HG02938 (cell line): Measurements from ENCODE around the gene PRAMEF17.
"Not testable (repeated sequence)": the region's sequence is repeated elsewhere in the genome, so short reads cannot be mapped to it uniquely, and the experiment has no call there.

Experiments used
- ATAC-seq: cut with Tn5 transposase; IDR thresholded peaks from one replicate; pipeline ENCODE4 v1.9.1; 2021; ENCODE audit warnings: mild to moderate bottlenecking, moderate library complexity; ENCODE audit not compliant: unreplicated experiment

The PRAMEF17 gene

GRCh38 chr1:13389332-13389731 is at the start of gene PRAMEF17:
PRAMEF17 (plus strand) TSS chr1:13389632; CDS start chr1:13389658, 26 bp downstream.
- not testable (repeated sequence) for ATAC-seq

- ATAC-seq: not testable (repeated sequence)
These were observed 46.9 kb upstream of the PRAMEF17 start for GRCh38 chr1:13342496-13342895.

- ATAC-seq: not testable (repeated sequence)
These were observed 42.4 kb upstream of the PRAMEF17 start, which contains the start of gene PRAMEF14 for GRCh38 chr1:13347034-13347433. PRAMEF14 (minus strand) TSS chr1:13347134; CDS start chr1:13345314, 1,820 bp downstream.

DNA sequence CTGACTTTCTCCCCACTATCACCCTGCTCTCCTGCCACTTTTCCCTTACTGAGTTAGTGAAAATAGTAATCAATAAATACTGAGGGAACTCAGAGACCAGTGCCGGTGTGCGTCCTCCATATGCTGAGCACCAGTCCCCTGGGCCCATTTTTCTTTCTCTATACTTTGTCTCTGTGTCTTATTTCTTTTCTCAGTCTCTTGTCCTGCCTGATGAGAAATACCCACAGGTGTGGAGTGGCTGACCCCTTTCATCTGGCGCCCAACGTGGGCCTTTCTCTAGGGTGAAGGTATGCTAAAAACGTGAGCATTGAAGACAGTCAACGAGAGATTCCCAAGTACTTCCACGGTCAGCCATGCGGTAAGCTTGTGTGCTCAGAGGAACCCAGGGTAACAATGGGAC is 36.0 kb upstream of the PRAMEF17 start:
- not testable (repeated sequence) for ATAC-seq

- not testable (repeated sequence) for ATAC-seq
These were observed 35.0 kb upstream of the PRAMEF17 start for GRCh38 chr1:13354475-13354874.

GRCh38 chr1:13356774-13357173 is 32.7 kb upstream of the PRAMEF17 start:
- not testable (repeated sequence) for ATAC-seq

GRCh38 chr1:13362364-13362763 is 27.1 kb upstream of the PRAMEF17 start:
- ATAC-seq: not testable (repeated sequence)

DNA sequence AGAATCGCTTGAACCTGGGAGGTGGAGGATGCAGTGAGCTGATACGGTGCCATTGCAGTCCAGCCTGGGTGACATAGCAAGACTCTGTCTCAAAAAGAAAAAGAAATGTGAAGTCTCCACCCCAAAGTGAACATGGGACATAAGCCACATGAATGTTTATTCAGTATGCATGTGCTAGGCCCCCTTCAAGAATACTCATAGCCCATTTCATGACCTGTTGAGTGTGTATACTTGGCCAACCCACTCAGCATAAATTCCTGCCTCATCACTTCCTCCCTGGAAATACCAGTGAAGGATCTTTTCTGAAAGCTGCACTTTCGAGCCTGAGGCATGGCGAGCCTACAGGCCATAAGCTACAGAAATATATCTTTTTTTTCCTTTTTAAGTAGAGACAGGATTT is 24.5 kb upstream of the PRAMEF17 start:
- not testable (repeated sequence) for ATAC-seq

DNA sequence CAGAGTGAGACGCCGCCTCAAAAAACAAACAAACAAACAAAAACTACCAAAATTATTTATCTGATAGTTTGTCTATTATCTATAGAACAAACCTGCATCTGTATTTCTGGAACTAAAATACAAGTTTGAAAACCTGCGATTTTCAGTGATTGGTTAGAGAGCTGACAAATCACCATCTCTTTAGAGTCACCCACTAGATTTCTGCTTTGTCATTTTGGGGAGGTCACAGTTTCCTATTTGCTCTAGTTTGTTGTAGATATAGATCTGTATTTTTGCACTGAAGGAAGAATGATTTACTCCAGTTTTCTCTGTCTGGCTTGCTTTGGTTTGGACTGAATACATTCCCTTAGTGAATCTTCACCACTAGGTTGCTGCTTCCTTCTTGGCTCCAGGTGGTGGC is 22.9 kb upstream of the PRAMEF17 start:
- not testable (repeated sequence) for ATAC-seq

- not testable (repeated sequence) for ATAC-seq
These were observed 20.9 kb upstream of the PRAMEF17 start for GRCh38 chr1:13368544-13368943.

- ATAC-seq: not testable (repeated sequence)
These were observed 10.4 kb upstream of the PRAMEF17 start for GRCh38 chr1:13378983-13379382.

GRCh38 chr1:13380380-13380779 is 9.1 kb upstream of the PRAMEF17 start:
- not testable (repeated sequence) for ATAC-seq

DNA sequence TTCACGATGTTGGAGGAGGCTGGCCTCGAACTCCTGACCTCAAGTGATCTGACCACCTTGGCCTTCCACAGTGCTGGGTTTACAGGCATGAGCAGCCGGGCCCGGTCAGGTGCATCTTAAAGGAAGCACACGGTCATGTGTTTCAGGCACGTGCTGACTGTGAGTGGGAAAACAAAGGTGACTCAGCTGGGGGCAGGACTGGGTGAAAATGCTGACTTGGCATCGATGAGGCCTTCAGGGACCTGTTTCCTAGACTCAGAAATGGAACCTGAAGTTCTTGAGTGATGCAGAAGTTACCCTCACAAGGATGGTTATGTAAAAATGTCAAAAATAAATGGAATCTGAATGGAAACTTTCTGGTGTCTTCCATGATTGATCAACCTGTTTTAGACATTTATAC is 3.6 kb downstream of the PRAMEF17 start:
- ATAC-seq: not testable (repeated sequence)

GRCh38 chr1:13394761-13395160 is 5.3 kb downstream of the PRAMEF17 start:
- not testable (repeated sequence) for ATAC-seq

DNA sequence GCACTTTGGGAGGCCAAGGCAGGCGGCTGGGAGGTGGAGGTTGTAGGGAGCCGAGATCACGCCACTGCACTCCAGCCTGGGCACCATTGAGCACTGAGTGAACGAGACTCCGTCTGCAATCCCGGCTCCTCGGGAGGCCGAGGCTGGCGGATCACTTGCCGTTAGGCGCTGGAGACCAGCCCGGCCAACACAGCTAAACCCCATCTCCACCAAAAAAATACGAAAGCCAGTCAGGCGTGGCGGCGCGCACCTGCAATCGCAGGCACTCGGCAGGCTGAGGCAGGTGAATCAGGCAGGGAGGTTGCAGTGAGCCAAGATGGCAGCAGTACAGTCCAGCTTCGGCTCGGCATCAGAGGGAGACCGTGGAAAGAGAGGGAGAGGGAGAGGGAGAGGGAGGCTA is 5.9 kb downstream of the PRAMEF17 start:
- not testable (repeated sequence) for ATAC-seq

- ATAC-seq: no peak
These were observed 18.4 kb downstream of the PRAMEF17 start for GRCh38 chr1:13407811-13408210.

DNA sequence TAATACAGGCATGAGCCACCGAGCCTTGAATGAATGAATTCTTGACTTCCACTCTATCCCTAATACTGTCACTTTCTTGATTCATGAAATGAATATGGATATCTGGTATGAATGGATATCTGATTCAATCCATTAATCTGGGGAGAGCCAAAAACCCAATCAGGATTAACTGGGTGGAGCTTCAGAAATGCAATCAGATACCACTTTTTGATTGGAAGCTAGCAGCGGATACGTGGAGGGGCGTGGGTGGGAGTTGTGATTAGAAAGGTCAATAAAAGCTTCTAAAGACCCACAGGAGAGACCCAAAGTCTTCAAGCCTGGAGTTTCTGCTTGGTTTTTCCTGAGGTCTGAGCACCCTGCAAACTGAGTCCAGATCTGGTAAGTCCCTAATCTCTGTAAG is 20.7 kb downstream of the PRAMEF17 start, which contains the start of gene PRAMEF20:
PRAMEF20 (plus strand) TSS at position 301 of the 400 bp plus-strand sequence. CDS start 5,905 bp downstream, outside the sequence.
- ATAC-seq: not testable (repeated sequence)

DNA sequence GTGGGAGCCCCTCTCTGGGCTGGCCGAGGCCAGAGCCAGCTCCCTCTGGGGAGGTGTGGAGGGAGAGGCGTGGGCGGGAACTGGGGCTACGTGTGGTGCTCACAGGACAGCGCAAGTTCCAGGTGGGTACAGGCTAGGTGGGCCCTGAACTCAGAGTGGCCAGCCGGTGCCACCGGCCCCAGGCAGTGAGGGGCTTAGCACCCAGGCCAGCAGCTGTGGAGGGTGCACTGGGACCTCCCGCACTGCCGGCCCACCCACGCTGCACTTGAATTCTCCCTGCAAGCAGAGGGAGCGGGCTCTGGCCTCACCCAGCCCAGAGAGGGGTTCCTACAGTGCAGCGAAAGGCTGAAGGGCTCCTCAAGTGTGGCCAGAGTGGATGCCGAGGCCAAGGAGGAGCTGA is 41.1 kb downstream of the PRAMEF17 start:
- ATAC-seq: no peak

GRCh38 chr1:13432251-13432650 is 42.8 kb downstream of the PRAMEF17 start:
- ATAC-seq: no peak

DNA sequence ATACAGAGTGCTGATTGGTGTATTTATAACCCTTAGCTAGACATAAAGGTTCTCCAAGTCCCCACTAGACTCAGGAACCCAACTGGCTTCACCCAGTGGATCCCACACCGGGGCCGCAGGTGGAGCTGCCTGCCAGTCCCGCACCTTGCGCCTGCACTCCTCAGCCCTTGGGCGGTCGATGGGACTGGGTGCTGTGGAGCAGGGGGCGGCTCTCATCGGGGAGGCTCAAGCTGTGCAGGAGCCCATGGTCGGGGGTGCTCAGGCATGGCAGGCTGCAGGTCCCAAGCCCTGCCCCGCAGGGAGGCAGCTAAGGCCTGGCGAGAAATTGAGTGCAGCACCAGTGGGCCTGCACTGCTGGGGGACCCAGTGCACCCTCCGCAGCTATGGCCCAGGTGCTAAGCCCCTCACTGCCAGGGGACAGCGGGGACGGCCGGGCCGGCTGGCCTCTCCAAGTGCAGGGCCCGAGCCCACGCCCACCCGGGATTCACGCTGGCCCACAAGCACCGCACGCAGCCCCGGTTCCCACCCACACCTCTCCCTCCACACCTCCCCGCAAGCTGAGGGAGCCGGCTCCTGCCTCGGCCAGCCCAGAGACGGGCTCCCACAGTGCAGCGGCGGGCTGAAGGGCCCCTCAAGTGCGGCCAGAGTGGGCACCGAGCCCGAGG is 44.4 kb downstream of the PRAMEF17 start:
- ATAC-seq: not testable (repeated sequence)

DNA sequence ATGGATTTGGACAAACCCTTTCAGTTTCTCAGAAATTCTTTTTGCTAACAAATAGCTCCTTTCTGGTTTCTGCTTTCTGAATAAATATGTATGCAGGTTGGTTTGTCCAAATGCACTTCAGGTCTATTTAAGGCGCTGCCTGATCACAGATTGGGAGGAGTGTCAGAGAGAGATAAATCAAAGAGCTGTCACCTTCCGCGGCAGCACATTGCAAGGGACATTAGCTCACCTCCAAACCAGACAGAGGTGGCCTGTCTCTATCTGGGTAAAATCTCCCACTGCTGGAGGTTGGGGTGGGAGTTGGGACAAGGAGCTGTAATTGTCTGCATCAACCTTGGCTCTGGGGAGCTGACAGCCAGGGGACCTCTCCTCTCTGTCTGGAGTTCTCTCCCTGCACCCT is 46.0 kb downstream of the PRAMEF17 start:
- no peak for ATAC-seq

- not testable (repeated sequence) for ATAC-seq
These were observed 49.8 kb downstream of the PRAMEF17 start for GRCh38 chr1:13439104-13439783.
